GM18867 (cell line): ENCODE results near the gene VAV2.

ENCODE experiments used
- ATAC-seq: cut with Tn5 transposase; IDR thresholded peaks from one replicate; pipeline ENCODE4 v1.9.1; 2021; ENCODE audit warnings: mild to moderate bottlenecking, moderate library complexity; ENCODE audit not compliant: unreplicated experiment

Gene VAV2

DNA sequence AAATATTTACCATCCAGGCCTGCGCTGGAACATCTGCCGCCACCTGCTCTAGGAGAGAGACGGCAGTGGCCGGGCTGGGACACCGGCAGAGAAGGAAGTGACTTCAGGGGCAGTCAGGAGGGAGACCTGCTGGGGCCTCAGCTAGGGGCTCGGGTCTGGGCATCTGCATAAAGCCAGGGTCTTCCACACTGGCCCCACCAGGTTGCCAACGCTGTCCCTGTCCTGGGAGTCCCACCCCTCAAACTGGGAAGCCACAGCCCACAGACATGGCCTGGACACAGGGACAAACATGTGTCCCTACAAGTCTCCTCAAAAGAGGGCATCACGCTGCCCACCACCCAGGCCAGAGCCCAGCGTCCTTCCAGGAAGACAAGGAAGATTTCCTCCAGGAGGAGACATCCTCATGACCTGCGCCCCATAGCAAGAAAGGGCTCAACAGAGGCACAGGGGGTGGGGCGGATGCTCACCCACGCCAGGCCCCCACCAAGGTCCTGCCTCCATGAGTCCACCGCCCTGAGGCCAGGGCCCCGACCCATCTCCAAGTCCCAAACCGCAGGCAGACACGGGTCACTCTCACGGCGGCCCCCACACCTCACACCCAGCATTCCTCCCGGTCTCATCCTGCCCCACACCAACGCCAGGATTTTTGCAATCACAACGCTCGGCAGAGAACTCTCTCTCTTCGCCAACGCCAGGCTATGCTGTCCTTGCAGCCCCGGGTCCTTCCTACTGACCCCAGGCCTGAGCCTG, 9.0 kb downstream of the VAV2 start:
- no peak for ATAC-seq

DNA sequence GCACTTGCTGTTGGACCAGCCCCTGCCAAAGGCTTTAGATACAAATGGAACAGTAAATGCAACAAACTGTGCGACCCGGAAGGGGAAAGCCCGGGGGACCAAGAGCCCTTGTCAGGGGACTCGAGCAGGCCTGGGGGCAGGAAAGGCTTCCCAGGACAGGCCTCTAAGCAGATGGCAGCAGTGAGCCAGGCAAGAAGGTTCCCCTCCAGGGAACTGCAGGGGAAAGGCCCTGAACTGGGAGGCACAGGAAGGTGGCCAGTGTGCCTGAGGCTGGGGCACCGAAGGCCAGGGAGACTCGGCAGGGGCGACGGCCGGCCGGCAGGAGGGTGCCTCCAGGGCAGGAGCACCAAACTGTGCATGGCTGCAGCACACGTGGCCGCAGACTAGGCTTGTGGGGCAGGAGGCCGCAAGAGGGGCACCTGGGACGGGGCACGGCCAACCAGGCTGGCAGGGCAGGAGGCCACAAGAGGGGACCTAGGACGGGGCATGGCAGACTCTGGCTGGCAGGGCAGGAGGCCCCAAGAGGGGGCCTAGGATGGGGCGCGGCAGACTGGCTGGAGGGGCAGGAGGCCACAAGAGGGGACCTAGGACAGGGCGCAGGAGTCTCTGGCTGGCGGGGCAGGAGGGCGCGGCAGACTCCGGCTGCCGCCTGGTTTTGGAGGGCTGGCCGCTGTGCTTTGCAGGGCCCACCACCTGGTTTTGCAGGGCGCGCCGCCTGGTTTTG, 10.0 kb downstream of the VAV2 start:
- ATAC-seq: no peak

DNA sequence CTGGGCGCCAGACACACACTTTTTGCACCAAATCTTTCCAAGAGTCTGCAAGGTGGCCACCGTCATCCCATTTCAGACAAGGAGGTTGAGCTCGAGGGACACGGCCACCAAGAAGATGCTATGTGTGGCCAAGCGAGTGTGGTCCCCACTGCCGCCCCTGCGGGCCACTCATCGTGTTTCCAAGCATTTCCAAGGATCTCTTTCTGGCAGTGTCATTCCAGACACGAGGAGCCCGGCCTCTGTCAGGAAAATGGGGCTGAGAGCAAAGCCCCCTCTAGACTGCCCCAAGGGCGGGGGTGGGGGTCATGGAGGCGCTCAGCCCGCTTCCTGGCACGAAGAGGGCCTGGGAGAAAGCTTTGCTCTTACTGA, 10.6 kb downstream of the VAV2 start:
- ATAC-seq: no peak

DNA sequence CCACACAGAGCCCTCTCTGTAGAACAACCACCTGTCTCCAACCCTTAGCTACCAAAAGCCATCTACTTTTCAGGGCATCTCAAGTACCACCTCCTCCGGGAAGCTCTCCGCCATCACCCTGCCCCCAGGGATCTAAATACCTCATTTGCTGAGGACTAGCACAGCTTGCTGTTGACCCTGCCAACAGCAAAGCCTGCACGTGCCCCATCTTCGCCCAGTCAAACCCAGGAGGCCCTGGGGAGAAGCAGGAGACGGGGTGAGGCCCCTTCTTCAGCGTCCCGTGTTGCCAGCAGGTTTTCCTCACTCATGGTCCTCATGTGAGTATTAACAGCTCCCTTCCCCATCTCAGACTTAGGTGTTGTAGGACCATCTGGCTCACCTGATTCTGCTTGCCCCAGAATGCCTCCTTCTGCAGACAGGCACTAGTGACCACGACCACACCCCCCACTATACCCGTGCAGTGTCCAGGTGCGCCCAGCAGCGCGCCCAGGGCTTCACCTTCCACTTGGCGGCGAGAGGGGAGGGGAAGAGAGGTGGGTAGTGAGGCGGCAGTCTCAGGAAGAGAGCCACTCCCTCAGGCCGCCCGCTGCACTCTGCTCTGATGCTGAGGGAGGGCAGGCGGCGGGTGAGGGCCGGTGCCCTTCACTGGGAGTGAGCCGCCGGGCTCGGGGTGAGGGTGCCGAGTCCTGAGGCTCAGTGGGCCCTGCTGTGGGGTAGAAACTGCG, 11.1 kb downstream of the VAV2 start:
- no peak for ATAC-seq

DNA sequence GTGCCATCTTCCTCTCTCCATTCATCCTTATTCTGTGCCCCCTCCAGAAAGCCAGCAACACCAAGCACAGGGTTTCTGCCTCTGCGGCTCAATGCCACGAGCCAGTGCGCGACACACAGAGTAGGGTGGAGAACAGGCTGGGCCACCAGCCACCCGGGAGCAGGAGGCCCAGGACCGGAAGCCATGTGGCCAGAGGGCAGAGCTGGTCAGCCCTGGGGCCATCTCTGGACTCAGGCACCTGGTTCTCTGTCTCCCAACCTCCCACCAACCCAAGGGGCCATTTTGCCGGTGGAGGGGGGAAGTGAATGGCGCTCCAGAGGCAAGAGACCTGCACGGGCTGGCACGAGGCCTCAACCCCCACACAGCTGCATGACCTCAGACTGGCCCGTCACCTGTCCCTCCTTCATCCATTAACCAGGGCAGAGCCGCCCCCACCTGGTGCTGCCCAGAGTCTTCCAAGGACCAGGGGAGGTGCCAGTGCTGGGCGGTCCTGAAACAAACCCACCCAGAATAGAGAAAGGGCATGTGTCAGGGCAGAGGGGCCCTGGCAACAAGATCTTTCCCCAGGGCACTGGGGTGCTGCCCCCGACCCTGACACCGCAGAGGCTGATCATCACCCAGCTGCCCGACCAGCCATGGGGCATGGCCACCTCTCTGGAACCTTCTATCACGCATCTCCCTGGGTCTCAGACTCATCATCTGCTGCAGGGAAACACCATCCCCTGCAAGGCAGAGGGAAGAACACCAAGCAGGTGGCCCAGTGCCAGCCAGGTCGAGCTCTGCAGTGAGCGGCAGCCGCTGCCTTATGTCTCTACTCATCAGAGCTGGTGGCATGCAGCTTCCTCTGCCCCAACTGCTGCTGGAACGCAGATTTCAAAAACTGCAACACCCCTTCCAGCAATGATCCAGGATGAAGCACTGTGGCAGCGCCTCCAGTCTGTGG, 11.9 kb downstream of the VAV2 start:
- ATAC-seq: no peak

DNA sequence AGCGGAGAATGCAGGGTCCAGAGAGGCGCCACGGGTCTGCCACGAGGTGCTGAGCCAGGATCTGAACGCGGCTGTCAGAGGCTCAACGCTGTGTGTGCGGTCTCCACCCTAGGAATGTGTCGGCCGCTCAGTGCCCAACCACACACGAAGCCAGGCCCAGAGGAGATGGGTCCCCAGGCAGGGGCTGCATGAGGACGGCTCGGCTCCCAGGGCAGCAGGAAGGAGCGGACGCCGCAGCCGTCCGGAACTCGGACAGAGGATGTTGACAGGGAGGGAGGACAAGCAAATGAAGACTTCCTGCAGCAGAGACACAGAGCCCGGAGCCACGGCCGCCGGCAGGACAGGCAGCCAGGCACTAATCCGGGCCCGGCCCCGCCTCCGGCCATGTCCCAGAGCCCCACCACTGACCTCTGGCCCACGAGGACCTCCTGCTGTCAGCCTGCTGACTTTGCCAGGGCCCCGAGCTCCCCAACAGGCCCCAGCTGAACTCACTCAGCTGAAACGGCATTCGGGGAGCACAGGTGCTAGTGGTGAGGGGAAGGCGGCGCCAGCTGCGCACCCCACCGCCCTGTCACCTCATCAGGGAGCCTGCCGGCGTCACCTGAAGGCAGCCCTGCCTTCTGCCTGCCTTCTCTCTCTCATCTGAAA, 12.7 kb downstream of the VAV2 start:
- no peak for ATAC-seq

DNA sequence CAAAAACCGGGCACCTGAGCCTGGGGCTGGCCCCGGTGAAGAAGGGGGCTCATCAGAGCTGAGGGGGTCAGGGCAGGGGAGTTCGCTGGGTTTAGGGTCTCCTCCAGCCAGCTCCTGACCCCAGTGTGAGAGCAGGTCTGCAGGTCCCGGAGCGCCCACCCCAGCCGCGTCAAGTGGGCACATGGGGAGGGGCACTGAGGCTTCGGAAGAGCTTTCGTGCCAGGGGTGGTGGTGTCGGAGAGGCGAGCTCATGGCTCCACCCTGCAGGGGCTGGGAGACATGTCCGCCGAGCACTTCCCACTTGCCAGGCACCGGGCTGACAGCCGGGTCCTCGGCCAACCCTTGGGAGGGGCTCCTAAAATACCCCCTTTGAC, 13.2 kb downstream of the VAV2 start:
- no peak for ATAC-seq

DNA sequence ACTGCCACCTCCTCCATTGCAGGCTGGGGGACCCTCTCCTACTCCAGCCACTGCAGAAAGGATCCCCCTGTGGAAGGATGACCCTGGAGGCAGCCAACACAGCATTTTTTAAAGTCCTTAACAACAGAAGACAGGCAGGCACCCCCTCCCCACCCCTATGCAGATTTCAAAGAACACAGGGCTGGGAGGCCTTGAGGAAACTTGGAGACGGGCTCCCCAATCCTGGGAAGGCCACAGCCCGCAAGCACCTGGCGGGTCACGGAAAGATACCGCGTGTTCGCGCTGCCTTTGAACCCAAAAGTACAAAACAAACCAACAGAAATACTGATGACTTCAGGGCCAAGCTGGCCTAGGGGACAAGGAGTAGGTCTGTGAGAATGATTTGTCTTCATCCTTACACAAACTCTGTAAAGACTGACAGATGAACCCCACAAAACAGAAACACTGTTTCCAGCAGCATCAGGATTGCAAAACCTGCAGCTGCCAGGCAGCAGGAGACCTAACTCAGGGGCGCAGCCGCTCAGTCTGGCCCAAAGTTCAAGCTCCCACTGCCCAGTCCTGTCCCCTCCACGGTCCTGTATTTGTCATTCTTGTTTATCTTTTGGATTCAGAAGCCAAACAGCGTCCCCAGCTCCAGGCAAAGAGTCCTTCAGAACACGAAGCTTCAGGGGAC, 13.8 kb downstream of the VAV2 start:
- no peak for ATAC-seq

DNA sequence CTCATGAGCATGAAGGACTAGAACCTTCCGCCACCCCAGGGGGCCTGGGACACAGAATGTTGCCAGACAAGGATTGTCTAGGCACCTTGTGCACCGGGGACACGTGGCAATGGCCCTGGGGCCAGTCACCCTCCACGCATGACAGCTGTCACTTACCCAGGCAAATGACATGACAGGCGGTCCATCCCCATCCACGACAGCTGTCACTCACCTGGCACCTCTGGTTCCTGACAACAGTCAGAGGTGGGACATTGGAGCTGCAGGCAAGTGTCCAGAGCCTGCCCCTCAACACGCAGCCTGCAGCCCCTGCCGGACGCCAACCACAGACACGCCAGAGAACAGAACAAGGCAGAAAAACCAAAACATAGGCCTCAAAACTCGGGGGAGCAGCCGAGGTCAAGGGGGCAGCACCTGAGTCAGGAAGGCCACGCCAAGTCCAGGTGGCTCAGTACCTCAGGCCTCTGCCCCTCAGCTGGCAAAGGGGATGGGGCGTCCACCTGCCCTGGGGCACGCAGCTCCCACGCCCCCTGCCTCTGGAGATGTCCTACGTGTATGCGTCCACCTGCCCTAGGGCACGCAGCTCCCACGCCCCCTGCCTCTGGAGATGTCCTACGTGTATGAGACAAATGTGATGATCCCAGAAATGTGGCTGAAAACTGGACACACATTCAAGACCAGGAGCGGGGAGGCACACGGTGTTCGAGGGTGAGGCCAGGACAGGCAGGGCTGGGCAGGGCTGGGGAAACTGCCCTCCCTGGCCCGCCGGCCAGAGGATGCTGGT, 14.5 kb downstream of the VAV2 start:
- ATAC-seq: no peak

DNA sequence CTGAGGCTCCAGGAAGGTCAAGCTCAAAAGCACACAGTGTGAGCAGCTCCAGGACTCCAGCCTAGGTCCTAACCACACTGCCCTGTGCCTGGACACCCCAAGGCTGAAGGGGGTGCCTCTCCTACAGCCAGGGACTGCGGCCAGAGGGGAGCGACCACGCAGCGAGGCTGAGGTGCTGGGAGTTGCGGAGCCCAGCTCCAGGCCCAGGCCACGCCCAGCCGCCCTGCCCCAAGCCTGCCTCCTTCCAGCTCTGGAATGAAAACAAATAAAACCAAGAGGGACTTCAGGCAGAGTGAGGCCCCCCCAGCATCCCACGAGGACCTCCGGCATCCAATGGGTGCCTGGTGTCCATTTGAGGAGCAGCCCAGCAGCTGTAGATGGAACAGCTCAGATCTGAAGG, 15.2 kb downstream of the VAV2 start:
- ATAC-seq: no peak

DNA sequence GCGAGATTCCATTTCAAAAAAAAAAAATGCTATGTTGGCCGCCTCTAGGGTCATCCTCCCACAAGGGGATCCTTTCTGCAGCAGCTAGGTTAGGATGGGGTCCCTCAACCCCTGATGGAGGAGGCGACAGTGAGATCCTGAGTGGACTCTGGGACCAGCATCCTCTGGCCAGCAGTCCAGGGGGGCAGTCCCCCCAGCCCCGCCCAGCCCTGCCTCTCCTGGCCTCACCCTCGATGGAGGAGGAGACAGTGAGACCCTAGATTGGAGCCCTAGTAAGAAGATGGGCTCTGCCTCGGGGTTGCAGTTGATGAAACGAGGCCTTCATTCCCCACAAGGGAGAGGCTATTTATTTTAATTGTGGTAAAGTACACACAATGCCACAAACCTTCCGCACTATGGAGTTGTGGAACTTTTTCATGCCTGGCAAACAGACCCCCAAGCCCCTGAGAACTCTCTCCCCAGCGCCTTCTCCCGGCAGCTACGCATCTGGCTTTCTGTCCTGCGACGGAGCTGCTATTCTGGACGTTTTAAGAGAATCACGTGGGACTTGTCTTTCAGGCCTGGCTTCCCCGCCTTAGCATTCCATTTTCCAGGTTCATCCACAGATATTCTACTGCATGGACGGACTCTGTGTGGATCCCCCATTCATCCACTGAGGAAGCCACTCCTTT, 15.8 kb downstream of the VAV2 start:
- no peak for ATAC-seq

DNA sequence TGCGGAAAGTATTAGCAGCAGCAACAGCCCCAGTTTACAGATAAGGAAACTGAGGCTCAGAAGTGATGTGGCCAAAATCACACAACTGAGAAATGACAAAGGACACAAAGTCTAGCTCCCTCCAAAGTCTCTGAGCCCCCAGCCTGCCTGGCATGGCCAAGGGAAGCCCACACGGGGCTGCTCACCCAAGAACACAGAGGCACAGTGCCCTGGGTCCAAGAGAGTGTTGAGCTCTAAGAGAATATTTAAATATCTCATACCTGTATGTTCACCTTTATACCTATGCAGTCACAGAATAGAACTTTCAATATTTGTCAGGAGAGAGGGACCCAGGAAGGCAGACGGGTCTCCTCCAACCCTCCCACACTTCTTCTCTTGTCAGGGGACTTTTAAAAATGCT, 16.6 kb downstream of the VAV2 start:
- no peak for ATAC-seq

DNA sequence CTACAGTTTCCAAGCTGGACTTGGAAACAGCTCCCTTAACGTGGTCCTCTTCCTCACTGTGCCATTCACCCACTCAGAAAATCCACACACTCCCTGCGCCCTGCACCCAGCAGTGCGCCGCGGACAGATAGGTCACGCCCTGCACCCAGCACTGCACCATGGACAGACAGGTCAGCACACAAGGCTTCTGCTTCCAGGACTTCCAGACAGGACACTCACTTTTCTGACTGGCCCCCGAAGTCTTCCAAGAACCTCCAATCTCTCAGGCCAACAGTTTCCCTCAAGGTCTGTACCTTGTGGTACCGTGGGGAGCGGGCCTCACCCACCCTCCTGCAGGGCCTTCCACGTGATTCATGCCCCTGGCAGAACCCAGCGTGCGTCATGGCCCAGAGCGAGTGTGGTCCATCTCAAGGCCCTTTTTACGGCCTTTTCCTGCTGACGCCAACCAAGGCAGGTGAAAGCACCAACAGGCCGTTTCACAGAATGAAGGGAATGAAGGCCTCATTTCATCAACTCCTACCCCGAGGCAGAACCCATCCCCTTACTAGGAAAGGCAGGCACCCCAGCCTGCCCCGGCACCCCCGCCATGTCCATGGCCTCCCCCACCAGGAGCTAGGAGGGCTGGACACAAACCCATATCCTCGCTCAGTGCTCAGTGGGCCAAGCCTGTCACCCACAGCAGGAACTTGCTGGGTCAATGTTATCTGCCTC, 17.3 kb downstream of the VAV2 start:
- ATAC-seq: no peak

DNA sequence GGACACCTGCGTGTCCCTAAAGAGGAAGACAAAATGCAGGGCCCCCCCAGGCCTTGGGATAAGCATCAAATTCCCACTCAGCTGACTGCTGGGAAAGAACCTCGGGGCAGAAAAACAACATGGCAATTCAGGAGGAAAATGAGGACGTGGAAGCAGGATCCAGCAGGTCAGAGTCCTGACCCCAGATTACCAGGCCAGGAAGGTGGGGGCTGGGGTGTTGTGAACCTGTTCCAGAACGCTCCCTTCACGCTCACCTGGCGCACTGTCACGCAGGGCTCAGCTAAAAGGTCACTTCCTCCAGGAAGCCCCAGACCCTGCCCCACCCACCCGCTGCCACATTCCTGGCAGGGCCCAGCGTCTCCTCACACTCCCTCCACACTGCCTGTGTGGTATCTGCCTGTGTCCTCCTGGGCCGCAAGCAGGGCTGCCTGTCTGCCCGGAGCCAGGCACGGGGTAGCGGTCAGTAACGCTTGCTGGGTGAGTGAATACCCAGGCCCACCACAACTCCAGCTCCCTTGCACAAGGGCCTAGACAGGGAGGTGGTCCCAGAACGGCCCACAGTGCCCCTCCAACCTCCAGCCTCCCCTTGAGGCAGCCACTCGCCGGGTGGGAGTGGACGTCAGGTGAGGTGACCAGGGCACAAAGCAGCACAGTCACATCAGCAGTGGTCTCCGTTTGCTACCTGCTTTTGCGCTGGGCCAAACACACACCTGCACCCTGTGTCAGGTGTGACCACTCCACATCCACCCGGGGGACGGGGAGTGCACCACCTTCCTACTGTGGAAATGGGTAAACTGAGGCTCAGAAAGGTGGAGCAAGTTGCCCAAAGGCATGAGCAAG, 18.1 kb downstream of the VAV2 start:
- no peak for ATAC-seq

DNA sequence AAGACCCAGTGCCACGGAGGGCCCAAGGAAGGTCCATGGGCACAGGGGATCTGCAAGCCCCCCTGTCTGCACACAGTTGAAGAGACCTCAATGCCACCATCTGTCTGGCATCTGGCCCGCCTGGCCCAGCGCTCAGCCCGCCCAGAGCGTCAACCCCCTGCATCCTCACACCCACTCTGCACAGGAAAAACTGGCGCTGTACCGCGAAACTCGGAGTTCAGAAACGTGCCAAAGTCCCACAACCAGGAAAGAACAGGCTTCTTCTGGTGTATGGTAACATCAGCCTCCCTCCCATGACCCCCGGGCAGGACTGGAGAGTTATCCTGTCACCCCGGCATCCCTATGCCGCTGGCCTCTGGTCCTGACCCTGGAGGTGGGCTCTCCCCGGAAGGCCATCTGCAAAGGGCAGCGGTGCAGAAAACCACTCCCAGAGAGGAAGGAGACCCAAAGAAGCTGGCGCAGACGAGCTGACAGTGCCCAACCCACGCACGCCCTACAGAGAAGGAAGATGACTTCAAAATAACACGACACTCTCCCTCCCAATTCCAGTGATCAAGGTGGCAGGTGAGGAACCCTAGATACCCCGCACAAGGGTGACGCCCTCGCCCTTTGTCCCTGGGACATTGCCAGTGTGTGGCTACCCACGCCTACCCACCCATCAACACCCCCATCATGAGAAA, 18.9 kb downstream of the VAV2 start:
- no peak for ATAC-seq
